ENCODE measurements around the gene PLEKHG4B.

DNA sequence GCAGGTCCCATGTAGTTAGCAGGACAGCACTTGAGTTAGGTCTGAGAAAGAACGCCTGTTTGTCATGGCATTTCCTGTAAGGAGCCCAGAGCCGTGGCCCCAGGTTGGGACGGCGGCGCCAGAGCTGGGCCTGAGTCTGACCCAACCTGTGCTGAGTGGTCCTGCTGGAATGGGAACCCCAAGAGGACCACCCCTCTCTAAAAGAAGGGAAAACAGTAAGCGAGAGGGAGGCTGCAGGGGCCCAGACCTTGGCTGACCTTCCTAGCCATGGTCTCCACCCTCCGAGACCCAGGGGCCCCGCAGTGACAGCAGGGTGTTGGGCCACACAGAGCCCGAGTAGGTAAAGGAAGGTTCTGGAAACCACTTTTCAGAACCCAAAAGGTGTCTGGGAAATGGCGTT, 97.5 kb downstream of the PLEKHG4B start:
- TF ChIP-seq, protein P1, sequence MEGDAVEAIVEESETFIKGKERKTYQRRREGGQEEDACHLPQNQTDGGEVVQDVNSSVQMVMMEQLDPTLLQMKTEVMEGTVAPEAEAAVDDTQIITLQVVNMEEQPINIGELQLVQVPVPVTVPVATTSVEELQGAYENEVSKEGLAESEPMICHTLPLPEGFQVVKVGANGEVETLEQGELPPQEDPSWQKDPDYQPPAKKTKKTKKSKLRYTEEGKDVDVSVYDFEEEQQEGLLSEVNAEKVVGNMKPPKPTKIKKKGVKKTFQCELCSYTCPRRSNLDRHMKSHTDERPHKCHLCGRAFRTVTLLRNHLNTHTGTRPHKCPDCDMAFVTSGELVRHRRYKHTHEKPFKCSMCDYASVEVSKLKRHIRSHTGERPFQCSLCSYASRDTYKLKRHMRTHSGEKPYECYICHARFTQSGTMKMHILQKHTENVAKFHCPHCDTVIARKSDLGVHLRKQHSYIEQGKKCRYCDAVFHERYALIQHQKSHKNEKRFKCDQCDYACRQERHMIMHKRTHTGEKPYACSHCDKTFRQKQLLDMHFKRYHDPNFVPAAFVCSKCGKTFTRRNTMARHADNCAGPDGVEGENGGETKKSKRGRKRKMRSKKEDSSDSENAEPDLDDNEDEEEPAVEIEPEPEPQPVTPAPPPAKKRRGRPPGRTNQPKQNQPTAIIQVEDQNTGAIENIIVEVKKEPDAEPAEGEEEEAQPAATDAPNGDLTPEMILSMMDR (IDR thresholded peaks at IDR 0.05; ENCODE audit: low read depth, low read length): no peak
- no peak for TF ChIP-seq EZH2phosphoT487 (IDR thresholded peaks at IDR 0.05; ENCODE audit: low read depth)

Data from OCI-LY3 (cell line).